Ascending aorta (tissue), 2 donors: ENCODE measurements around the gene CDK7. TPM values are rescaled to one million over a fixed set of nuclear protein-coding genes. Genes with fewer than 3 reads are reported as not detected.

Source experiments
- DNase-seq, 2 donors: peaks; one replicate each; pipeline ENCODE4 v3.0.0-alpha.2; 2019; ENCODE audit warnings: low spot score in 2 of 2
- H3K27ac ChIP-seq, 2 donors: fragments of 200-600 bp; sonication (generic); one replicate each; pipeline ENCODE4 v1.5.1; 2016 to 2017; ENCODE audit warnings: mild to moderate bottlenecking in 1 of 2
- H3K27me3 ChIP-seq: fragments of 200-600 bp; sonication (generic); one replicate; pipeline ENCODE4 v1.5.1; 2017
- H3K36me3 ChIP-seq, 2 donors: fragments of 200-600 bp; sonication (generic); one replicate each; pipeline ENCODE4 v1.5.1; 2016
- H3K4me1 ChIP-seq, 2 donors: fragments of 200-600 bp; sonication (generic); one replicate each; pipeline ENCODE4 v1.5.1; 2016 to 2017; ENCODE audit warnings: mild to moderate bottlenecking in 1 of 2
- H3K4me3 ChIP-seq, 2 donors: fragments of 200-600 bp; sonication (generic); one replicate each; pipeline ENCODE4 v1.5.1; 2016 to 2017; ENCODE audit warnings: mild to moderate bottlenecking in 1 of 2
- H3K9me3 ChIP-seq, 2 donors: fragments of 200-600 bp; sonication (generic); one replicate each; pipeline ENCODE4 v1.5.1; 2016
- intact Hi-C: fragments of 100-400 bp; cut with DNase I; formaldehyde crosslinking; loops from one replicate; pipeline ENCODE4 v1.15.1; 2023
- total RNA-seq: library from RNA; depleted of rRNA; stranded (reverse); fragments of >200 nt; gene quantifications from one replicate; pipeline ENCODE4 v1.1.0, GENCODE V29; 2016
- TF ChIP-seq, protein P1 (sequence below), 3 experiments: fragments of 200-600 bp in 2 of 3; fragments of 450-650 bp in 1 of 3; sonication (generic) in 2 of 3; IDR thresholded peaks; one replicate each; pipeline ENCODE4 v1.5.1; 2016 to 2019; ENCODE audit warnings: antibody characterized with exemption in 3 of 3, mild to moderate bottlenecking in 1 of 3, moderate library complexity in 1 of 3

The CDK7 gene
- total RNA-seq, 1 donor from 2014 or later, result 94.3 TPM

DNA sequence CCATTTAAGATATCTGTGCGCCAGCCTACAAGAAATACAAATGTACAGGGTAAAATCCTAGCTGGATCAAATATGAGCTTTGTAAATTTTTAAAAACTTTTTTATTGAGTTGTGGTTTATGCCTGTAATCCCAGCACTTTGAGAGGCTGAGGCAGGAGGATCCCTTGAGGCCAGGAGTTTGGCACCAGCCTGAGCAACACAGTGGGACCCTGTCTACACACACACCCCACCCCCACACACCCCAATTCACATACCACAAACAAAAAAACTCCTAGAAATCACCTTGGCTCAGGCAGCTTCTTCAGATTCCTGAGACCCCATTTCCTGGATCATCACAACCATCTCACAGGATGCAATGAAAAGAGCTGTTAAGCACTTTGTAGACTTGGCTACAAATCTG, 46.4 kb downstream of the CDK7 start:
- no peak for DNase-seq
- Histone ChIP-seq H3K27me3 (no peaks in the 10 kb centered on the region), H3K36me3 (peaks cover 35 to 59% of the 10 kb centered on the region in 2 donors), H3K27ac (no peak overlapping the region), H3K4me3 (no peak overlapping the region), H3K9me3 (no peaks in the 10 kb centered on the region), H3K4me1 (no peaks in the 10 kb centered on the region)
- TF ChIP-seq, protein P1, sequence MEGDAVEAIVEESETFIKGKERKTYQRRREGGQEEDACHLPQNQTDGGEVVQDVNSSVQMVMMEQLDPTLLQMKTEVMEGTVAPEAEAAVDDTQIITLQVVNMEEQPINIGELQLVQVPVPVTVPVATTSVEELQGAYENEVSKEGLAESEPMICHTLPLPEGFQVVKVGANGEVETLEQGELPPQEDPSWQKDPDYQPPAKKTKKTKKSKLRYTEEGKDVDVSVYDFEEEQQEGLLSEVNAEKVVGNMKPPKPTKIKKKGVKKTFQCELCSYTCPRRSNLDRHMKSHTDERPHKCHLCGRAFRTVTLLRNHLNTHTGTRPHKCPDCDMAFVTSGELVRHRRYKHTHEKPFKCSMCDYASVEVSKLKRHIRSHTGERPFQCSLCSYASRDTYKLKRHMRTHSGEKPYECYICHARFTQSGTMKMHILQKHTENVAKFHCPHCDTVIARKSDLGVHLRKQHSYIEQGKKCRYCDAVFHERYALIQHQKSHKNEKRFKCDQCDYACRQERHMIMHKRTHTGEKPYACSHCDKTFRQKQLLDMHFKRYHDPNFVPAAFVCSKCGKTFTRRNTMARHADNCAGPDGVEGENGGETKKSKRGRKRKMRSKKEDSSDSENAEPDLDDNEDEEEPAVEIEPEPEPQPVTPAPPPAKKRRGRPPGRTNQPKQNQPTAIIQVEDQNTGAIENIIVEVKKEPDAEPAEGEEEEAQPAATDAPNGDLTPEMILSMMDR (IDR thresholded peaks at IDR 0.05), result no peak
- intact Hi-C loops, result no loop called here

DNA sequence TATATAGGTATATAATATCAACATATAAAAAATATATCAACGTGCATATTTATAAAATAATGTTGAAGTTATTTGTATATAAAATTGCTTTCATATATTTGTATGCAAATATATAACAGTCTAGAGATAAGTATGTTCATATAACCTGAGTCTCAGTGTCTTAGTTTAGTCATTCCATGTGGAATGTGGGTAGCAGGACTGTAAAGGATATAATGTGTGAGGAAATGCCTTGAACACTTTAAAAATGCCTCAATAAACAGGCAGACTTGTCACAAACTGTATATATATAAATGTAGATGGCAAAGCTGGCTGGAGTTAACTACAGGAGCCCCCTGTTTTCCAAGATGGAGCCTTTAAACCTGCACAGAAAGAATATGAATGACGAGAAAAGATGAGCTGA, 49.5 kb downstream of the CDK7 start:
- no peaks in the 10 kb centered on the region for H3K9me3 ChIP-seq
- H3K27ac ChIP-seq, result no peak overlapping the region
- peaks cover 26 to 45% of the 10 kb centered on the region in 2 donors for H3K36me3 ChIP-seq
- no peak overlapping the region for H3K4me3 ChIP-seq
- TF ChIP-seq, protein P1 (IDR thresholded peaks at IDR 0.05), result no peak
- no peaks in the 10 kb centered on the region for H3K4me1 ChIP-seq
- H3K27me3 ChIP-seq, result no peaks in the 10 kb centered on the region
- DNase-seq, result no peak
- intact Hi-C loops, result no loop called here

DNA sequence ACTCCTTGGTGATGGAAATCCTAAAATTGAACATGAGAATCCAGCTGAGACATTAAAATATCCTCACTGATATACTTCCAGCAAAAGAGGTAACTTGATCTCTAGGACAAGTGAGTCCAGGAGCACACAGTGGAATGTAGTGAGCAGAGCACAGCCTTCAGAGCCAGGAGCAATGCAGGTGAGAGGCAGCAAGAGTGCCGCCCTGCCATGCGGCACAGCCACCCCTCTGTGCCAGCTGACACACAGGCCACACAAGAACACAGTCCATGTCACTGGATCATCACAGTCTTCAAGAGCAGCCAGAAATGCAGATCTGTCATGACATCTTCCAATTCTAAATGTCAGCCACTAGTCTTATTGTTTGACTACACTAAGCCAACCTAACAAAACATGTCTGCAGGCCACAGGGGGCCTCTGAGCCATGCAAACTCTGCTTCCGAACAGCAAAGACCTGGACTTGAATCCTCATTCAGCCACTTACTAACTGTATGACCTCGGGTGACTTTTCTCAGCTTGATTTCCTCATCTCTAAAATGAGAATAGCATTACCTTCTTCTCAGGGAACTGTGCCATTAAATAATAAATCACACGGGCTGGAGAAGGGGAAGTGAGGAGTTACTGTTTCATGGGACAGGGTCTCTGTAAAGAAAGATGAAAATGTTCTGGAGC, 50.9 kb downstream of the CDK7 start:
- H3K36me3 ChIP-seq, result peaks cover 14 to 34% of the 10 kb centered on the region in 2 donors
- no peaks in the 10 kb centered on the region for H3K9me3 ChIP-seq
- intact Hi-C loops, result no loop called here
- no peak overlapping the region for H3K27ac ChIP-seq
- H3K4me1 ChIP-seq, result no peaks in the 10 kb centered on the region
- TF ChIP-seq, protein P1 (IDR thresholded peaks at IDR 0.05), result no peak
- no peak for DNase-seq
- H3K4me3 ChIP-seq, result no peak overlapping the region
- no peaks in the 10 kb centered on the region for H3K27me3 ChIP-seq

DNA sequence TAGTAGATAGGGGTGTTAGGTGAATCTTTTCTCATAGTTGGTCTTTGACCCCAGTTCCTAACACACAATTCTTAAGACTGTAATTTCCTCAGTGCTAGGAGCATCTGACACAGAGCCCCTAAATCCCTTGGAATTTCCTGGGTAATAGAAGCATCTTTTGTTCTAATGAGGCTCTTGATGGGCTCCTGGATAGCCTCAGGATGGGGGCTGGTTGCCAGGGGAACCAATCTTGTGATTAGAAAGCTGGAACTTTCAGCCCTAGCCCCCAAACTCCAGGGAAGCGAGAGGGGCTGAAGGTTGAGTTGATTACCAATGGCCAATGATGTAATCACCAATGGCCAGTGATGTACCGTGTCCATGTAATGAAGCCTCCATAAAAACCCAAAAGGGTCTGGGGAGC, 53.4 kb downstream of the CDK7 start:
- Histone ChIP-seq H3K4me3 (no peak overlapping the region), H3K27me3 (no peaks in the 10 kb centered on the region), H3K27ac (no peak overlapping the region), H3K9me3 (no peaks in the 10 kb centered on the region), H3K36me3 (peaks cover 9 to 20% of the 10 kb centered on the region in 2 donors), H3K4me1 (no peaks in the 10 kb centered on the region)
- intact Hi-C loops, result no loop called here
- DNase-seq, result no peak
- TF ChIP-seq, protein P1 (IDR thresholded peaks at IDR 0.05), result no peak

DNA sequence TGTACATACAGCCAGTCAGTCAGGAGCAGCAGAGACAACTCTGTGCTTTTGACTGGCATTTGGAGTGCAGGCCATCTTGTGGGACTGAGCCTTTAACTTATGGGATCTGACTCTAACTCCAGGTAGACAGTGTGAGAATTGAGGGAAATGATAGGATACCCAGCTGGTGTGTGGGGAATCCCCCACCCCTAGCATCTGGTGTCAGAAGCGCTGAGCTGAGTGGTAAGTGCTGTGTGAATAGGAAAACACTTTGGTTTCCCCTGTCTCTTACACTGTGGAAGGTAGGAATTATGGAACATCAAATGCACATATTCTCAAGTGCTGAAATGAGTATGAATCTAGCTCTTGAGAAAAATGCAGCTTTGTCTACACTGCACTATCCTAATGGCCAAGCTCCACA, 54.0 kb downstream of the CDK7 start:
- peaks cover 6 to 16% of the 10 kb centered on the region in 2 donors for H3K36me3 ChIP-seq
- H3K4me3 ChIP-seq, result no peak overlapping the region
- no peak overlapping the region for H3K27ac ChIP-seq
- H3K4me1 ChIP-seq, result no peaks in the 10 kb centered on the region
- H3K27me3 ChIP-seq, result no peaks in the 10 kb centered on the region
- no peak for DNase-seq
- TF ChIP-seq, protein P1 (IDR thresholded peaks at IDR 0.05), result no peak
- no peaks in the 10 kb centered on the region for H3K9me3 ChIP-seq
- intact Hi-C loops, result no loop called here

DNA sequence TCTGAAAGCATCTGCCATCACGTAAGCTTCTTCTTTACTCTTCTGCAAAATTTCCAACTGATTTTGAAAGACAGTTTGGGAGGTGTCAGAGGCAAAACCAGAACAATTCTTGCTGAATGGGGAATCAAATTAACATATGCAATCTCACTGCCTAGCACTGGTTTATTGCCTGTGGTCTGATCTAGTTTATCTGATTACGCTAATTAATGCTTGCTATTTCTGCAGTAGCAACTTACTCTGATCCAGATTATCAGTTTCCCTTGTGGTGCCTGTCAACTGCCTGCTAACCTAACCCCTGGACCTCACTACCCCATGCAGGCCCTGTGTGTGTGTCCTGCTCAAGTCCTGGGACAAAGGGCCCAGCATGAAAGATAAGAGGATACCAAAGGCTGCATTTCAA, 57.6 kb downstream of the CDK7 start:
- Histone ChIP-seq H3K4me1 (no peaks in the 10 kb centered on the region), H3K27me3 (no peaks in the 10 kb centered on the region), H3K27ac (no peak overlapping the region), H3K9me3 (no peaks in the 10 kb centered on the region), H3K4me3 (no peak overlapping the region), H3K36me3 (peaks cover 0 to 2% of the 10 kb centered on the region in 2 donors)
- TF ChIP-seq, protein P1 (IDR thresholded peaks at IDR 0.05), result no peak
- intact Hi-C loops, result no loop called here
- DNase-seq, result no peak
